MM.1S (cell line): ENCODE measurements around the gene GPC3.

Source experiments
- DNase-seq: peaks from one replicate; pipeline ENCODE4 v3.0.0-alpha.2; 2015
- H2AFZ ChIP-seq: fragments of 300-600 bp; sonication (generic); 2 replicates; pipeline ENCODE4 v1.6.0; 2016; ENCODE audit warnings: antibody characterized with exemption, low read length
- H3F3A ChIP-seq: fragments of 300-600 bp; sonication (generic); 2 replicates; pipeline ENCODE4 v1.6.1; 2016; ENCODE audit warnings: mild to moderate bottlenecking, antibody characterized with exemption, low read length, moderate library complexity, mixed read lengths; ENCODE audit not compliant: insufficient read depth
- H3K27ac ChIP-seq: fragments of 300-600 bp; sonication (generic); 2 replicates; pipeline ENCODE4 v1.5.1; 2016; ENCODE audit warnings: mild to moderate bottlenecking, low read length
- H3K27me3 ChIP-seq: fragments of 300-600 bp; sonication (generic); replicated peaks from 2 replicates; pipeline ENCODE4 v1.6.0; 2016; ENCODE audit warnings: low read length; ENCODE audit not compliant: insufficient read depth
- H3K36me3 ChIP-seq: fragments of 300-600 bp; sonication (generic); replicated peaks from 2 replicates; pipeline ENCODE4 v1.6.1; 2016; ENCODE audit warnings: mild to moderate bottlenecking, low read length, mixed read lengths; ENCODE audit not compliant: insufficient read depth
- H3K4me1 ChIP-seq: fragments of 300-600 bp; sonication (generic); 2 replicates; pipeline ENCODE4 v1.6.1; 2016; ENCODE audit warnings: low read length, mixed read lengths
- H3K4me2 ChIP-seq: fragments of 300-600 bp; sonication (generic); 2 replicates; pipeline ENCODE4 v1.6.0; 2016; ENCODE audit warnings: low read depth, low read length
- H3K4me3 ChIP-seq: fragments of 300-600 bp; sonication (generic); 2 replicates; pipeline ENCODE4 v1.5.1; 2016; ENCODE audit warnings: low read length, mixed read lengths
- H3K79me2 ChIP-seq: fragments of 300-600 bp; sonication (generic); 2 replicates; pipeline ENCODE4 v1.6.1; 2016; ENCODE audit warnings: mixed run types, low read length, mixed read lengths
- H3K9ac ChIP-seq: fragments of 300-600 bp; sonication (generic); 2 replicates; pipeline ENCODE4 v1.6.1; 2016; ENCODE audit warnings: low read length, mixed read lengths
- H3K9me2 ChIP-seq: fragments of 300-600 bp; sonication (generic); replicated peaks from 2 replicates; pipeline ENCODE4 v1.6.1; 2016; ENCODE audit warnings: mild to moderate bottlenecking, low read length, mixed read lengths; ENCODE audit not compliant: insufficient read depth
- H3K9me3 ChIP-seq: fragments of 300-600 bp; sonication (generic); replicated peaks from 2 replicates; pipeline ENCODE4 v1.6.1; 2016; ENCODE audit warnings: mild to moderate bottlenecking, low read length, mixed read lengths; ENCODE audit not compliant: insufficient read depth
- H4K20me1 ChIP-seq: fragments of 300-600 bp; sonication (generic); 2 replicates; pipeline ENCODE4 v1.6.1; 2016; ENCODE audit warnings: mild to moderate bottlenecking, low read length, moderate library complexity, mixed read lengths; ENCODE audit not compliant: insufficient read depth
- EZH2 ChIP-seq: fragments of 300-600 bp; sonication (generic); optimal IDR thresholded peaks from 2 replicates; pipeline ENCODE3; 2017; ENCODE audit warnings: low read depth, mild to moderate bottlenecking, antibody characterized with exemption, low read length, mixed read lengths
- EZH2phosphoT487 ChIP-seq: fragments of 300-600 bp; sonication (generic); IDR thresholded peaks from 2 replicates; pipeline ENCODE4 v1.6.1; 2018; ENCODE audit warnings: antibody characterized with exemption, low read length
- TF ChIP-seq, protein P1 (sequence below): fragments of 300-600 bp; sonication (generic); IDR thresholded peaks from 2 replicates; pipeline ENCODE4 v1.5.1; 2016; ENCODE audit warnings: antibody characterized with exemption, low read length, mixed read lengths

Gene GPC3

DNA sequence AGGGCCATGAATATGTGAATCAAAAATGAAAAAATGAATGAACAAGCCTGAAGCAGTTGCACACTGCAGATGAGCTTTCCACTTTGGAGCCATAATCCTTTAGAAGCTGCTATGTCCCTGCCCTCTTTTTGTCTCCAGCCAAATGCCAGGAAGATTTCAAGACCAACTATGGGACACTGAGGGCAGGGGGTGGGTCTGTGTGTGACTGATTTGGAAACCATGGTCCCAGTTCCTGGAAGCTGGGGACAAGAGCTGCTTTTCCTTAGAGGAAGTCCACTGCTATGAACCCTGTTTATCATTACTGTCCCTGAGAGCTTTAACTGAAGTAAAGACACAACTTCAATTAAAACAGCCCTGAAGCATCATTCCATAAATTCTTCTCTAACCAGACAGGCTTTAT is 416.2 kb downstream of the GPC3 start:
- Histone ChIP-seq H2AFZ (no peak overlapping the region), H3K9ac (no peak overlapping the region), H3K36me3 (no peaks in the 10 kb centered on the region), H3K27ac (no peak overlapping the region), H3K4me1 (no peaks in the 10 kb centered on the region), H3K27me3 (no peaks in the 10 kb centered on the region), H3K9me3 (no peaks in the 10 kb centered on the region), H3K79me2 (no peaks in the 10 kb centered on the region), H3K4me2 (no peak overlapping the region), H3K4me3 (no peak overlapping the region), H4K20me1 (no peaks in the 10 kb centered on the region), H3K9me2 (no peaks in the 10 kb centered on the region), H3F3A (no peaks in the 10 kb centered on the region)
- DNase-seq, result no peak
- TF ChIP-seq EZH2phosphoT487 (no peak), EZH2 (no peak)
- TF ChIP-seq, protein P1, sequence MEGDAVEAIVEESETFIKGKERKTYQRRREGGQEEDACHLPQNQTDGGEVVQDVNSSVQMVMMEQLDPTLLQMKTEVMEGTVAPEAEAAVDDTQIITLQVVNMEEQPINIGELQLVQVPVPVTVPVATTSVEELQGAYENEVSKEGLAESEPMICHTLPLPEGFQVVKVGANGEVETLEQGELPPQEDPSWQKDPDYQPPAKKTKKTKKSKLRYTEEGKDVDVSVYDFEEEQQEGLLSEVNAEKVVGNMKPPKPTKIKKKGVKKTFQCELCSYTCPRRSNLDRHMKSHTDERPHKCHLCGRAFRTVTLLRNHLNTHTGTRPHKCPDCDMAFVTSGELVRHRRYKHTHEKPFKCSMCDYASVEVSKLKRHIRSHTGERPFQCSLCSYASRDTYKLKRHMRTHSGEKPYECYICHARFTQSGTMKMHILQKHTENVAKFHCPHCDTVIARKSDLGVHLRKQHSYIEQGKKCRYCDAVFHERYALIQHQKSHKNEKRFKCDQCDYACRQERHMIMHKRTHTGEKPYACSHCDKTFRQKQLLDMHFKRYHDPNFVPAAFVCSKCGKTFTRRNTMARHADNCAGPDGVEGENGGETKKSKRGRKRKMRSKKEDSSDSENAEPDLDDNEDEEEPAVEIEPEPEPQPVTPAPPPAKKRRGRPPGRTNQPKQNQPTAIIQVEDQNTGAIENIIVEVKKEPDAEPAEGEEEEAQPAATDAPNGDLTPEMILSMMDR, result no peak

DNA sequence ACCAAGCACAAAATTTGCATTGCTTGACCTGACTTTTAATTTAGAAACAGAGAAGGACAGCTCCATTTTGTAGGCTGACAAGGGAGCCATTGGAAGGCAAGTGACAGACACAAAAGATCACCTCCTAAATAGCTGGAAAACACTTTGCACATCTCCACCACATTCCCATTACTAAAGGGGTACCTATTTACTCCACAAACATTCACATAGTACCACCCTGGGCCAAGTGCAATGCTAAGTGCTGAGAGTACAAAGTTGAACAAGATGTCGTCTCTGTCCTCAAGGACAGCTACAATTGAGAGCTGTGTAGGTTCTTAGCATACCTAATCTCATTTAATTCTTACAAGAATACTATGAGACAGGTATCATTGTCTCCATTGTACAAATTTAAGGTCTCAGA is 417.3 kb downstream of the GPC3 start:
- no peak for DNase-seq
- Histone ChIP-seq H3K36me3 (no peaks in the 10 kb centered on the region), H3K9ac (no peak overlapping the region), H3K4me1 (no peaks in the 10 kb centered on the region), H3K9me3 (no peaks in the 10 kb centered on the region), H2AFZ (no peak overlapping the region), H3K4me3 (no peak overlapping the region), H3K9me2 (no peaks in the 10 kb centered on the region), H4K20me1 (no peaks in the 10 kb centered on the region), H3K27ac (no peak overlapping the region), H3K27me3 (no peaks in the 10 kb centered on the region), H3K79me2 (no peaks in the 10 kb centered on the region), H3F3A (no peaks in the 10 kb centered on the region), H3K4me2 (no peak overlapping the region)
- TF ChIP-seq, protein P1, result no peak
- TF ChIP-seq EZH2 (no peak), EZH2phosphoT487 (no peak)

GRCh38 chrX:133566876-133567275 is 418.5 kb downstream of the GPC3 start:
- H2AFZ ChIP-seq, result no peak overlapping the region
- H3K4me1 ChIP-seq, result no peaks in the 10 kb centered on the region
- H3K27ac ChIP-seq, result no peak overlapping the region
- no peaks in the 10 kb centered on the region for H3K9me2 ChIP-seq
- no peaks in the 10 kb centered on the region for H3K9me3 ChIP-seq
- TF ChIP-seq EZH2phosphoT487 (no peak), EZH2 (no peak)
- TF ChIP-seq, protein P1, result no peak
- H4K20me1 ChIP-seq, result no peaks in the 10 kb centered on the region
- no peak overlapping the region for H3K4me3 ChIP-seq
- H3F3A ChIP-seq, result no peaks in the 10 kb centered on the region
- no peaks in the 10 kb centered on the region for H3K36me3 ChIP-seq
- H3K27me3 ChIP-seq, result no peaks in the 10 kb centered on the region
- no peak overlapping the region for H3K9ac ChIP-seq
- DNase-seq, result no peak
- H3K4me2 ChIP-seq, result no peak overlapping the region
- H3K79me2 ChIP-seq, result no peaks in the 10 kb centered on the region
